ENCODE measurements around the gene CCDC57.

The CCDC57 gene

GRCh38 chr17:82080789-82081464 is 131.7 kb downstream of the CCDC57 start:
- DNase-seq (ENCODE audit: low read depth) = no peak

GRCh38 chr17:82080048-82080788 is 132.4 kb downstream of the CCDC57 start:
- no peak for DNase-seq (ENCODE audit: low read depth)

- no peak for DNase-seq (ENCODE audit: low read depth)
Measured at GRCh38 chr17:82079001-82079677, 133.5 kb downstream of the CCDC57 start.

- DNase-seq (ENCODE audit: low read depth) = no peak
Measured at GRCh38 chr17:82078433-82078832, 134.2 kb downstream of the CCDC57 start.

GRCh38 chr17:82077617-82078358 is 134.9 kb downstream of the CCDC57 start:
- DNase-seq (ENCODE audit: low read depth) = no peak

- no peak for DNase-seq (ENCODE audit: low read depth)
Measured at GRCh38 chr17:82076785-82077591, 135.7 kb downstream of the CCDC57 start.

GRCh38 chr17:82076018-82076784 is 136.4 kb downstream of the CCDC57 start:
- DNase-seq (ENCODE audit: low read depth) = no peak

- DNase-seq (ENCODE audit: low read depth) = no peak
Measured at GRCh38 chr17:82073446-82073845, 139.2 kb downstream of the CCDC57 start.

GRCh38 chr17:82072827-82073226 is 139.8 kb downstream of the CCDC57 start:
- DNase-seq (ENCODE audit: low read depth) = no peak

- no peak for DNase-seq (ENCODE audit: low read depth)
Measured at GRCh38 chr17:82070611-82071010, 142.0 kb downstream of the CCDC57 start.

GRCh38 chr17:82065638-82066303 is 146.9 kb downstream of the CCDC57 start, which contains the start of gene DUS1L:
DUS1L (minus strand) TSS chr17:82065804; CDS start chr17:82065059, 745 bp downstream.
- peak; percentile 52 for DNase-seq (ENCODE audit: low read depth)

- DNase-seq (ENCODE audit: low read depth) = peak; percentile 23
Measured at GRCh38 chr17:82065193-82065637, 147.4 kb downstream of the CCDC57 start.

GRCh38 chr17:82064433-82065192 is 148.0 kb downstream of the CCDC57 start:
- DNase-seq (ENCODE audit: low read depth) = no peak

- DNase-seq (ENCODE audit: low read depth) = no peak
Measured at GRCh38 chr17:82063424-82064415, 148.9 kb downstream of the CCDC57 start.

- no peak for DNase-seq (ENCODE audit: low read depth)
Measured at GRCh38 chr17:82062984-82063368, 149.7 kb downstream of the CCDC57 start.

GRCh38 chr17:82062076-82062983 is 150.3 kb downstream of the CCDC57 start:
- no peak for DNase-seq (ENCODE audit: low read depth)
